Endometrial microvascular endothelial cells (primary cell): ENCODE data around the gene SLC5A1. TPM values are rescaled to one million over a fixed set of nuclear protein-coding genes. Genes with fewer than 3 reads are reported as not detected.

Source experiments
- in situ Hi-C: cut with HindIII; loops from 2 replicates; pipeline ENCODE4 v1.10.0; 2017; ENCODE audit warnings: low sequenced_read_pairs, low pct_unique_long_range_greater_than_20kb; ENCODE audit errors: inconsistent ontology term
- total RNA-seq: library from RNA; depleted of rRNA; stranded (reverse); fragments of >200 nt; gene quantifications from one replicate; pipeline ENCODE4 v1.2.3, GENCODE V29; 2015; ENCODE audit errors: inconsistent ontology term

SLC5A1 gene
- total RNA-seq, 1 donor from 2014 or later: not detected

DNA sequence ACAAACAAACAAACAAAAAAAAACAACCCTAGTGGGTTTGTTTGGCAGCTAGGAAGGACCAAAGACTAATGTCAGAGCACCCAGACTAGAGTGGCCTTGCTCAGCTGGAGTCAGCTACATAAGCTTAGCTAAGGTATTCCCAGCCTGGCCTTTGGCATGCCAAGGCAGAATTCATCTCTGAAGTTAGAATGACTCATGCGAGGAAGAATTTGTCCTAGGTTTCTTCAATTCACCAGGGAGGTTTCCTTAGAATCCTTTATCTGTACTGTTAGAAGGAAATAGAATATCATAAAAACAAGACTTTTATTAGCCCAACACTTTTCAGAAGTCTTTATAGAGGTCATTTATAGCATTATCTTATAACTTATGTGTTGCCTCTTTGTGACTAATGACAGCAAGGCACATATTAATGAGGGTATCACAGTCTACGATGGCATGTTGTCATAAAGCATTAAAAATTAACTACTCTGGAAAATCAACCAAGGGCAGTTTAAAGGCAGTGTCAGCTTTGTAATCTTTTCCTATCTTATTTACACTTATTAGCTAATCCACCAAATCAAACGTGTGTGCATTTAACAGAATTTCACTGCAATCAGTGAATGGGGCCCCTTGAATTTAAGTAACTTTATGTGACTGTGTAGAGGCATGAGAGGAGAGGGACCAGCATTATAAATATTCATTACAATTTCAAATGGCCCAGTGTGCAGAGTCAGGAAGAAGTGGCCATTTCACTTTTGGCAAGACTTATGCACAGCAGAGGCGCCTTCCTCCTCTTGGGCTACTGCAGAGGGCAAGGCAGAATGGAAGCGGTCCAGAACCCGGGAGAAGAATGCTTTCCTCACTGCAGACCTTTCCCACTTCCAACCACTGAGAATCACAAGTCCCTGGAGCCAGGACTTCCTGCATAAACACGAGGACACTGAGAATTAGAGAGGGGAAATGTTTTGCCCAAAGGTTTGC, 36.3 kb downstream of the SLC5A1 start:
- in situ Hi-C loops: no loop called here

DNA sequence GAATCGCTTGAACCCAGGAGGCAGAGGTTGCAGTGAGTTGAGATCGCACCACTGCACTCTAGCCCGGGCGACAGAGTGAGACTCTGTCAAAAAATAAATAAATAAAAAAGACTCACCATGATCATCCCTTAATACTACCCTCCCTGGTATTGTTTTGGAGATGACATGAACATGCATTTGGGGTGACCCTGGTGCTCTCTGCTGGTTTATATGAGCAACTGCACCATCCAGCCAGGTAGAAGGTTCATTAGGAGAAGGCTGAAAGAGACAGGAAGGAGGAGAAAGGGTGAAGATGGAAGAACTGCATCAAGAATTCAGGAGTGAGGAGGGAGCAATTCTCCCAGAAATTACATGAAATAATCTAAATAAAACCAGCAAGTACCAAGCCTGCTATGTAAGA, 37.8 kb downstream of the SLC5A1 start:
- in situ Hi-C loops: no loop called here

DNA sequence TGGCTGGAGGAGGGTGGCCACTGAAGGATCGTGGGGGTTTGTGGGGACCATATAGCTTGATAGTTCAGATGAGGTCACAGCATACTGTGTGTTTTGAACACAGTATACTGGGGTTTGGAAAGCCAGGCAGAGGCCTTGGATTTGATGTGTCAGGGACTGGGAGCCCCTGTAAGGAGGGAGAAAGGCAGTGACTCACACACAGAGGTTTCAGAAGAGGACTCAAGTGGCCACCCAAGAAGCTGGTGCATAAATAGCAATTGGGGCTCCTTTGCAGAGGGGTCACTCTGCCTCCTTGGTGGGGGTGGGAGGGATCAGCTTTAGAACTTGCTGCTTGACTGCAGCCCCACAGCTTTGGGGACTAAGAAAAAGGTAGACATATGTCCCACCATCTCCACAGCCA, 39.3 kb downstream of the SLC5A1 start:
- in situ Hi-C loops: no loop called here

DNA sequence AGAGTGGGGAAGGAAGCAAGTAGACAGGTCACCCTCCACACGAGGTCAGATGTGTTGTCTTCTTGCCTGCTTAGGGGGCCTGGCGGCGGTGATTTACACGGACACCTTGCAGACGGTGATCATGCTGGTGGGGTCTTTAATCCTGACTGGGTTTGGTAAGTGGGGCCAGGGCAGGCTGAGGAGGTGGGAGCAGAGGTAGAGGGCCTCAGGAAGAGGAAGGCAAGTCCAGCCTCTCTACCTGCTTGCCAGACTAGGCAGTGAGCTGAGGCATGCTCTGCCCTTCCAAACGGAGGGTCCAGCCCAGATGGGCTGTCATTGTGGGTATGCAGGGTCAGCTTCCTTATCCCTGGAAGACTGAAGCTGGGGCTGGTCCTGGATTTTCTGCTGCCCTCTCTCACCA, 39.9 kb downstream of the SLC5A1 start:
- in situ Hi-C loops: no loop called here

DNA sequence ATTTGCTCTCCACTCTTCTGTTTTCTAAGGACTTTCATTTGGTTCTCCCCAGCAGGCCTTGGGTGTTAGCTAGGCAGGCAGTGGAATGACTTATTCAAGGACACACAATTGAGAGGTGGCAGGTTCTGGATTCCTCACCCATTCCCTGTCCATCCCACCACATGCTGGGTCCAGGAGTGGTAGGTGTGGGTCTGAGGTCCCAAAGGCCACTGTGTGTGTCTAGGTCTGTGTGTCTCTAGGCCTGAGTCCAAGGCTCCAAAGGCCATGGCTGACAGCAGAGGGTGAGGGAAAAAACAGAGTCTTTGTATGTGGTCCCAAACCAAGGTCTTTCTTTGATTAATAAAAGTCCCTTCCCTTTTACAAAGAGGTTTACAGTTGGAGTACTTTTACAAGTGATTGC, 40.8 kb downstream of the SLC5A1 start:
- in situ Hi-C loops: no loop called here

DNA sequence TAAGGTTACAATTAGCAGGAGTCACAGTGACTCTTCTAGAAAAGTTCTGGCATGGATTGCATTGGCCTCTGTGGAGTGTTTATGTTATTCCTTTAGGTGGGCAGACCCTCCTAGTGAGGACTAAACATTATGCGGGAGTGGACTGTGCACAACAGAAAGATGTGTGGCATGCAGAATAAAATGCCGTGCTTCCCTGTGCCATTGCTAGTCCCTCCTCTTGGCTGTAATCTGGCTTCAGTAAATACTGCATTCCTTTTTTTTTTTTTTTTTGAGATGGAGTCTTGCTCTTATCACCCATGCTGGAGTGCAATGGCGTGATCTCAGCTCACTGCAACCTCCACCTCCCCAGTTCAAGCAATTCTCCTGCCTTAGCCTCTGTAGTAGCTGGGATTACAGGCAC, 45.0 kb downstream of the SLC5A1 start:
- in situ Hi-C loops: no loop called here

DNA sequence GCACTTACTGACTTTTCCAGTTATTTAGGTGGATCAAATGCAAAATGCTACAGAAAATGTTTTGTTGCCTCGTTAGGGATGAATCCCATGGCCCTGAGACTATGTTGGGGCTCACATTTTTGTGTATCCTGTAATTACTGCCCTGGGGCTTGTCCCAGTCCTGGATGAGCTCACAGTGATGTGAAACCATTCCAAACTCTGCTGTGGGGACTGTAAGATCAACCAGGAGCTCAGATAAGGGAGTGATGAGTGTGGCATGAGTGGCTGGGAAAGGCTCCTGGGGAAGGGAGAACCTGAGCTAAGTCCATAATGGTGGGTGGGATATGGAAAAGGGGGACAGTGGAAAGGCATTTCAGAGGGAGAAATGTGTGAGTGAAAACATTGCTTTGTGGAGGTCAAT, 54.0 kb downstream of the SLC5A1 start:
- in situ Hi-C loops: no loop called here

DNA sequence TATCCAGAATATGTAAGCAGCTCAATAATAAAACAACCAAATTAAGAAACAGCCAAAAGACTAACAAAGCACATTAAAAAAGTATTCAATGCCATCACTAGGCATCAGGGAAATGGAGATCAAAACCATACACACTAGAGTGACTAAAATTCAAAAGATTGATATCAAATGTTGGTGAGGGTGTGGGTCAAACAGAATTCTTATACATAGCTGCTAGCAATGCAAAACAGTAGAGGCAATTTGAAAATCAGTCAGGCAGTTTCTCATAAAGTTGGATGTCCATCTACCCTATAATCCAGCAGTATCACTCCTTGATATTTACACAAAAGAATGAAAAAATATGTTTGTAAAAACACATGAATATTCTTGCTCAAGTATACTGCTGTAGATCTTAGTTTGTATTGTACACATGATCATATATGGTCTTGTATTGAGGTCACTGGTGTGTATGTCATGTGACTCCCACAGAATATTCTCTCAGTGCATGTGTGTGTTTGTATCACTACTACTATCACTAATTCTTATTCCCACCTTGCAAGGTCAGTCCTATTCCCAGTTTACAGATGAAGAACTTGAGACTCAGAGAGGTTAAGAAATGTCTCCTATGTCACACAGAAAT, 54.9 kb downstream of the SLC5A1 start:
- in situ Hi-C loops: no loop called here

DNA sequence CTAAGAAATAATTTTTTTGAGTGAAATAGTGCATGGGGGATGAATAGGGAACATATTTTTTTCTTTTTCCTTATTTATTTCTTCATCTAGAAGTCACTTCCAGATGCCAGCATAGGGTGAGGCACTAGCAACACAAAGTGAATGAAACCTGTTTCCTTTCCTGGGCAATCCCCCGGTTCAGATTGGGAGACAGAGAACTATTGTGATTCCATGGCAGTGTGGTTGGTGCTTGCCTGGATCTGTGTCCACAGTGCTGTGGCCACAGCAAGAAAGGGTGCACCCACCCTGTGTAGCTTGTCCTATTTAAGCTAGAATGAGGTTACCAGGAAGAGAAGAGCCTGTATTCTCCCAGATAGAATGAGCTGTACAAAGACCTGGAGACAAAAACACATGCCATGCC, 57.6 kb downstream of the SLC5A1 start:
- in situ Hi-C loops: no loop called here

DNA sequence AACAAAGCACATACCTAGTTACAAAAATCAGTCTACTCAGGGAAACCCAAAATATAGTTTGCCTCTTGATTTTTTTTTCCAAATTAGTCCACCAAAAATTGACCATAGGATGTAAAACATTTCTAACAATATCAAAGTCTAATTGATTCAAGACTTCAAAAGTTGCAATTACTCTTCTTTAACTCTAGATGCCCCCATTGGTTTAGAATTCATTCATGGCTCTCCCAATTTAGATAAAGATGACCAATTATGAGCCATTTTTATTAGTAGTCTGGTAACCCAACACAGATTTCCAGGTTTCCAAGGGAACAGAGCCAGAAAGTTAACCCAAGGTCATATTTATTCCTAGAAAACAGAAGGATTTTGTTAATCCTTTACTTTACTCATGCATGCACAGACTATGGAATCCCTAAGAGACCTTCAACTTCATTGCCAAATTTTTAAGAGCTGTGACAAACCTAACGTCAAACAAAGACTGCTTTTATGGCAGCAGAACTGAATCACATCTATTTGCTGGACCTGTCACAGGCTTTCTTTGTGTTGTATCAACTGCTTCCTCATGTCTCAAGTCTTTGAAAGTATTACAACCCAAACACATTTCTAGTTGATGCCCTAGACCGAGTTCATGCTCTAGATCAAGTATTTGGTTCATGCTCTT, 60.7 kb downstream of the SLC5A1 start:
- in situ Hi-C loops: no loop called here

DNA sequence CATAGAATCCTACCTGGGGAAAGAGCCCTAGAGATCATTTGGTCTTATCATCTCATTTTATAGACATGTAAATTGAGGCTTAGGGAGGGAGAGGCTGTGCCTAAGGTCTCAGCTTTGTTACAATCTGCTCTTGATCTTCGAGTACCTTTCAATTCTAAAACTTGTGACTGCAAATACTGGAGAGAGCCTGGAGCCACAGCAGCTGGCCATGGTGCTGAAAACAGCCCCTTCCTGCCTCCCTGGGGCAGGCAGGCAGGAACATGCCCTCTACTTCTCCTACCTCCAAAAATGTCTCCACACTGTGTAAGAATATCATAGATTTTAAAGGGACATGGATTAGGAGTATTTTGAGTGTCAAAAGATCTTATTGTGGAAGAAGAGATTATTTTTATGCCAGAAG, 63.9 kb downstream of the SLC5A1 start:
- in situ Hi-C loops: no loop called here

DNA sequence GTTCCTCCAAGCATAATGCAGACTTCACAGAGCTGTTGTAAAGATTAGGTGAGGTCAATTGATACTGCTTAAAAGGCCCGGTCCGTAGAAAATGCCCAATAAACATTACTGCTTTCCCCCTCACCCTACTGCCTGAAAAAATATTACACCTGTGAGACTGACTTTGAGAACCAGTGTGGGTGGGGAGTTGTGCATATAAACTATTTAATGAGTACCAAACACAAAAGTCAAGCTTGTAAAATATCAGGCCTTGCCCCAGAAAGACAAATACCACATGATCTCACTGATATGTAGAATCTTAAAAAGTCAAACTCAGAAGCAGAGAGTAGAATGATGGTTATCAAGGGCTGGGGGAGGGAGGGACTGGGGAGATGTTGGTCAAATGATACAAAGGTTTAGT, 69.3 kb downstream of the SLC5A1 start:
- in situ Hi-C loops: no loop called here

DNA sequence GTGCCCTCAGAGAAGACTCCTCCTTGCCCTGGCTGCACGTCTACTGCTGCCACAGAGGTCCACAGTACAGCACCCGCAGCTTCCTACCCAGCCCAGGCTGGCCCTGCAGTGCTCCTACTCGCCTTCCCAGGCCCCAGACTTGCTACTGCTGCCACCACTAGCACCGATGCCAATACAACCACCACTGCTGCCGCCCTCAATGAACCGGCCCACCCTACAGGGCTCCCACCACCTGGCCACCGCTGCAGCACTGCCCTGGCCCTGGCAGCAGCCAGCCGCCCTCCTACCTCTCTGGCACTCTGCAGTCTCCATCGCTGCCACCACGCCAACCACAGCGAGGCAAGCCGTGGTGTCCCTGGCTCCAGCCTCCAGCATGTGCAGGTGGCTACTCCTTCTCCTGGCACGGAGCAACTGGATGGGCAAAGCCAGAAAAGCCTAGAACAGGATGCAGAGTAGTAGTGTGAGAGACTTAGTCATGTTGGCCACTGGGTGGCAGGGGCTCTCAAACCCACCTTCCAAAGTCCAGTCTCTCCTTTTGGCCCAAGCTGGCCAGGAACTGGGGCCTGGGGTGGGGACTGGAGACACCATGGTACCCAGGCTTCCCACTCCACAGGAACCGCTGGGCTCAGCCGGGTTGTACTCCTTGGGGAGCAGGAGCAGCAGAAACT, 76.6 kb downstream of the SLC5A1 start:
- in situ Hi-C loops: no loop called here

DNA sequence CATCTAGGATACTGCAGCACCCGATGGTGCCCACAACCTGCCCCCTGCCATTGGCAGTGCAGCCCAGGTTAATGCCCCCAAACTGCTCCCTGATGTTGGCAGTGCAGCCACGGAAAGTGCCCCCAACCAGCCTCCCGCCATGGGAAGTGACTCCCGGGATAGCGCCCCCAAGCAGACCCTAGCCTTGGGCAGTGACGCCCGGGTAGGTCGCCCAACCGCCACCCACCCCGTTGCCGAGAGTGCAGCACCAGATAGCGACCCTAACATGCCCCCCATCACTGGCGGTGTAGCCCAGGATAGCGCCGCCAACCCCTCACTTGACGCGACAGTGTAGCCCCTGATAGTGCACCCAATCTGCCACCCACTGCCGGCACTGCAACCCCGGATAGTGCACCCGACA, 77.5 kb downstream of the SLC5A1 start:
- in situ Hi-C loops: no loop called here

DNA sequence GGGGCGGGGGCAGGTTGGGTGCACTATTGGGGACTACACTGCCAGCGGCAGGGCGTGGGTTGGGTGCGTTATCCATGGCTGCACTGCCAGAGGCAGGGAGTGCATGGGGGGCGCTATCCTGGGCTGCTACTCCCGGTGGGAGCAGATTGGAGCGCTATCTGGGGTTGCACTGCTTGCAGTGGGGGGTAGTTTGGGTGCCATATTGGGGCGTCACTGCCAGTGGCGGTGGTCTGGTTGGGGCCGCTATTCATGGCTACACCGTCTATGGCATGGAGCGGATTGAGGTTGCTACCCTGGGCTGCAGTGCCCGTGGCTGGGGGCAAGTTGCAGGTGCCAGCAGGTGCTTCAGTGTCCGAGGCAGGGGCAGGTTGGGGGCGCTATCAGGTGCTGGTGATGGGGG, 79.8 kb downstream of the SLC5A1 start:
- in situ Hi-C loops: no loop called here

DNA sequence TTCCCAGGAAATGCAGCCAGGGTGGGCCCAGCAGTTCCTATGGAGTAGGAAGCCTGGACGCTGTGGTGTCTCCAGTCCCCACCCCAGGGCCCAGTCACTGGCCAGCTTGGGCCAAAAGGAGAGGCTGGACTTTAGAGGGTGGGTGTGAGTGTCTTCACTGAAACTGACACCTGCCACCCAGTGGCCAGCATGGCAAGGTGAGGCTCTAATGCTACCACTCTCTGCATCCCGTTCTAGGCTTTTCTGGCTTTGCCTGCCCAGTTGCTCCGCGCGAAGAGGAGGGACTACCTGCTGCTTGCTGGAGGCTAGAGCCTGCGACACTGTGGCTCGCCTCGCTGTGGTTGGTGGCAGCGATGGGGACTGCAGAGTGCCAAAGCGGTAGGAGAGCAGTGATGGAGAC, 80.6 kb downstream of the SLC5A1 start:
- in situ Hi-C loops: no loop called here

DNA sequence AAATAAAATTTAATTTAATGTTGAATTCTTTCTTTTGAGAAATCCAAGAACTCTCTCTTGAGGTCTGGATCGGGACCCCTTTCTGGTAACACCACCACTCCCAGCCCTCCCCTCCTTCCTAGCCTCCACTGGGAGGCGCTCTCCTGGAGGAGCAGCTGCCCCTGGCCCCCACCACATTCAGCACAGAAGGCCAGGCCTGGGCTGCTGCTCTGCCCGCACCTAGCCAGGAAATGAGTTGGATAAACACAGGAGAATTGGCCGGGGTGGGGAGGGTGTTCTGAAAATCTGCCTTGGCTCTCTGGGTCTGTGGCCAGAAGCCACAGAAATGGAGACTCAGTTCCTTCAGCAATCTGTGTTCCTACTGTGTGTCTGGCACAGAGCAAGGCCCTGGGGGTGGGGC, 84.8 kb downstream of the SLC5A1 start:
- in situ Hi-C loops: no loop called here

DNA sequence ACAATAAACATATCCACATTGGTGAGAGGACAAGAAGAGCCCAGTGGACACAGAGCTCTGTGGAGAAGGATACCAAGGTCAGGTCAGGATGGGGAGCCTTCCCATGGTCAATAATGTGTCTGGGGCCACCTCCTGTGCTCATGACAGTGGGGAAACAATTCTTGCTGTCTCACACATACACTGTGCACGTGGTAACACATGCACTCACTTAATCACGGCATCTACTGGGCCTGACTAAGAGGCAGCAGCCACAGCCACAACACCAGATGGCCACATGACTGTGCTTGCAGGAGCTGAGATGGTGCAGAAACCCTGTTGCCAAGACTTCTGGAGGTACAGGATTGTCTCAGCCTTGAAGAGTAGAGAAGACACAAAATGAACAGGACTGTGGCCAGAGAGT, 87.4 kb downstream of the SLC5A1 start:
- in situ Hi-C loops: no loop called here

DNA sequence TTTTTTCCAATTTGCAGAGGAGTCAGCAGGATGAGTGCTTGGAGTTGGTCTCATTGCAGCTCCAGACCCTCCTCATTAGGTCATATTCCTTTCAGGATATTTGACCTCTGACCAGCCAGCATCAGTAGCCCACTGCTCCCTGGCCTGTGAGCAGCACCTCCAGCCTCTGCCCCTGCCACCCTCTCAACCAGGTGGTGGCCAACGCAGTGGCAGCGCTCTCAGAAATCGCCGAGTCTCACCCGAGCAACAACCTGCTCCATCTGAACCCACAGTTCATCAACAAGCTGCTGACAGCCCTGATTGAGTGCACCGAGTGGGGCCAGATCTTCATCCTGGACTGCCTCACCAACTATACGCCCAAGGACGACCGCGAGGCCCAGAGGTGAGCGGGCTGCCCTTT, 89.1 kb downstream of the SLC5A1 start:
- in situ Hi-C loops: no loop called here
